HG03521 (cell line): ENCODE results near the gene E2F2.
A peak's percentile ranks its signal among the peaks of the same experiment; 100 is the strongest.

ENCODE experiments used
- ATAC-seq: cut with Tn5 transposase; IDR thresholded peaks from one replicate; pipeline ENCODE4 v1.9.1; 2021; ENCODE audit warnings: mild to moderate bottlenecking, moderate library complexity; ENCODE audit not compliant: unreplicated experiment

E2F2 gene, protein sequence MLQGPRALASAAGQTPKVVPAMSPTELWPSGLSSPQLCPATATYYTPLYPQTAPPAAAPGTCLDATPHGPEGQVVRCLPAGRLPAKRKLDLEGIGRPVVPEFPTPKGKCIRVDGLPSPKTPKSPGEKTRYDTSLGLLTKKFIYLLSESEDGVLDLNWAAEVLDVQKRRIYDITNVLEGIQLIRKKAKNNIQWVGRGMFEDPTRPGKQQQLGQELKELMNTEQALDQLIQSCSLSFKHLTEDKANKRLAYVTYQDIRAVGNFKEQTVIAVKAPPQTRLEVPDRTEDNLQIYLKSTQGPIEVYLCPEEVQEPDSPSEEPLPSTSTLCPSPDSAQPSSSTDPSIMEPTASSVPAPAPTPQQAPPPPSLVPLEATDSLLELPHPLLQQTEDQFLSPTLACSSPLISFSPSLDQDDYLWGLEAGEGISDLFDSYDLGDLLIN

DNA sequence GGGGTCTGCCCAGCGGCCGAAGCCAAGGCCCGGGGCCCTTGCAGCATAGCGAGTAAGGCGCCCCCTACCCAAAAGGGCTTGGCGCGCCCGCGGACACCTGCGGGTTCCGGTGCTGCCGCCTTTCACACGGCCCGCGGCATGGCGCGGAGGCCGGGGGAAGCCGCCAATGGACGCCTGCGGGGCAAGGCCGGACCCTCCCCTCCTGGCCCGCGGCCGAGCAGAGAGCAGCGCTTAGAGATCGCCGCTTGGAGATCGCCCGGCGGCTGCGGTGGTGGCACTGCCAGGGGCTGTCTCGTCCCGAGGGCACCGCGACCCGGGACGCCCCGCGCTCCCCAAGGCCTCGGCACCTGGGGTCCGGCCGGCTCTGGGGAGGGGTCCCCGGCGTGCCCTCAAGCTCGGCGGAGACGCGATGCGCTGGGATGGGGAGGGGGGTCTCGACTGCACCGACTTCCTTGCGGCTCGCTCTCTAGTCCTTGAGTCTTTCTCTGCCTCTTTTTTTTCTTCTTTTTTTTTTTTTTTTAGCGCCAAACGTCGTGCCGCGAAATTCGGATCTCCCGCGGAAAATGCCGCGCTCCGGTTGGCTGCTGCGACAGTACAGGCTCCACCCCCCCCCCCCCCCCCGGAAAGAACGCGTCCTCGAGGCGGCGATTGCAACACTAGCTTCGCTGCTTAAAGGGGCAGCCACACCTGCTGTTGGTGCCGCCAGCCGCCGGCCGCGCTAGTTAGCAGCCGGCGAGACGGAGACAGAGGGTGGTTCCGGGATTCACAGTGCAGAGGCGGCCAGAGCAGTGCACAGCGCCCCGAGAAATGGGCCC lies at the start of gene E2F2:
TSS of gene E2F2 (minus strand) at position 487 of the 815 bp plus-strand sequence. CDS start at position 47, 440 bp downstream.
- peak; percentile 52 for ATAC-seq

DNA sequence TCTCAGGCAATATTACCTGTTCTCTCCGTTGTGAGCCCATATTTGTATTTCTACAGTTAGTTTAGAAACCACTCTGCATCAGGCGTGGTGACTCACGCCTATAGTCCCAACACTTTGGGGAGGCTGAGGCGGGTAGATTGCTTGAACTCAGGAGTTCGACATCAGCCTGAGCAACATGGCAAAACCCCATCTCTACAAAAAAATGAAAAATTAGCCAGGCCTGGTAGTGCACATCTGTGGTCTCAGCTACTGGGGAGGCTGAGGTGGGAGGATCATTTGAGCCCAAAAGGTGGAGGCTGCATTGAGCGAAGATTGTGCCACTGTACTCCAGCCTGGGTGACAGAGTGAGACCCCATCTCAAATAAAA lies 47.9 kb upstream of the E2F2 start:
- ATAC-seq: no peak

DNA sequence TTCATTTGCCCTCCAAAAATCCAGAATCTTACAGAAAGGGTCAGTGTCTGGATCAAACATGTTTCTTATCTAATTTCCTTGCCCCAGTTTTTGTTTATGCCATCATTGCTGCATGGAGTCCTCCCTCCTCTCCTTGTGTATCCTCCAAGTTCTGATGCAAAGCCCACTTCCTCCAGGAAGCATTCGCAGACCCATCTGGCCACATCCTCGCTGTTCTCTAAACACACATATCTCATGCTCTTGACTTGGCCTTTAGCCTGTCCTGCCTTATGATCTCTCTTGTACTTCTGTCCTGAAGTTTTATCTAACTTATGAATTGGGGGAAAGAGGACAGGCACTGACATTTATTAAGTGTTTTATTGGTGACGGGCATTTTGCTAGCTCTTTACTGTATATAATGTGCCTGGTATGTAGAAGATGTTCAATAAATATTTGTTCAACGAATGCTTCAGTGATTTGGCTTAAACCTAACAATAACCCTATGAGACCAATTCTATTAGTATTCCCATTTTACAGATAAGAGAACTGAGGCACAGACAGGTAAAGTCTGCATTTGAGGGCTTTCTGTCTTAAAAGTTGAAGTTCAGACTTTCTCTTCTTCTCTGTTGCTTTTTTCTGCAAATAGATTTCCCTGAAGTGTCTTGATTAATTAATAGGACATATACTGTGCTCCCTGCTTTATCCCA lies 47.4 kb upstream of the E2F2 start:
- no peak for ATAC-seq

DNA sequence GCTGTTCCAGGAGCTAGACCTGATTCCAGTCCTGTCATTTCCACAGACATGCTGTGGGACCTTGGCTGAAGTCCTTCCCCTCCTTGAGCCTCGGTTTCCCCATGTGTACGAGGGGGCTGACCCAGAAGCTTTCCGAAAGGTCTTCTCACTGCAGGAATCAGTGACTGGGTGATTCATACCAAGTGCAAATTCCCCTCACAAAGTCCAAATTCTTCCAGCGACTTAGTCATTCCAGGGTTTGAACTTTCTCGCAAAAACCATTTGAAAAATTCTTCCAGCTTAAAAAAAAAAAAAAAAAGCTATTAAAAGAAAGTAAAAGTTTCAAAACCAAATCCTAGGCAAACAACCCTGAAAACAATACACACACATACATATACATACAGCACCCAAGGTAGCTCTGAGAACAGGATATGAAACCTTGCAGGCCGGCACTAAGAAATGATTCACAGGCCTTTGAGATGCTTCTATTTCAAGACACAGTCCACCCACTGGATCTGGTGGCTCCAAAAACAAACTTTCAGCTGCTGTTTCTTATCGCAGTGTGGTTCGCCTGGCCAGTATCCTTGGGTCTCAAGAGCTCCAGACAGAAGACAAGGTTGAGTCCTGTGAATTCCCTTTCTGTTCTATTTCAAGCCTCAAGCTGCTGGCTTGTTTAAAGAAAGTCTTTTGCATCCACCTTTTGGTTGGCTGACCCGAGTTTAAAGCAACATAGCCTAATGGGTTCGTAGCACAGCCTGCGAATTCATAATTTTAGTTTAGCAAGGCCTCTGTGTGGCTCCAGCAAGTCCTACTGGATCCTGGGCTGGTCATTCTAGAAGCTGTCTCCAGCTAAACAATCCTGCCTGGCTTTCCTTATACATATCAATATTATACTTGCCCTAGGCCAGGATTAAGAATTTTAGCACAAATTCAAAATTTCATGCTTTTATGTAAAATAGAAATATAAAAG lies 46.3 kb upstream of the E2F2 start:
- ATAC-seq: peak; percentile 70

DNA sequence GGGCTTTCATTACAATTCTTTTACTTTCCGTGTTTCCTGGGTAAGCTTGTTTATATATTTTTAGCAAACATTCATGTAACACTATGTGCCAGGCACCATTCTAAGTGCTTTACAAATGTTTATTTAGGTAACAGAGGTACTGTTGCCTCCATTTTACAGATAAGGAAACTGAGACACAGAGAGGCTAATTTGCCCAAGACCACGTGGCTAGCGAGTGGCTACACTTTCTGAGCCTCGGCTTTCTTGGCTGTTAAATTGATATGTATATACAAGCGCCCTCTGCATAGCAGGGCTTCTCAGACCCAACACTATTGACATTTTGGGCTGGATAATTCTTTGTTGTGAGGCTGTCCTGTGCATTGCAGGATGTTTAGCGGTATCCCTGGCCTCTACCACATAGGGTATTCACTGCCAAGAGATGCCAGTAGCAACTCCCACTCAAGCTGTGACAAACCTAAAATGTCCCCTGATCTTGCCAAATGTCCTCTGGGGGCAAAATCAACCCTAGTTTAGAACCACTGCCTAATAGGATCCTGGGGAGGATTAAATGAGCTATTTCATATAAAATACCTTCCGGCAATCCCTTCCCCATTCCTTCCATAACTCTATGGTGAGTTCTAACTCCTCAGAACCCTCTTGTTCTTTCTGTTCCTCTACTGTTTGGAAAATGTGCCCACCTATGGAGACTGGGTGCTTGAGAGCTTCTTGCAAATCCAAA lies 45.5 kb upstream of the E2F2 start:
- ATAC-seq: no peak

DNA sequence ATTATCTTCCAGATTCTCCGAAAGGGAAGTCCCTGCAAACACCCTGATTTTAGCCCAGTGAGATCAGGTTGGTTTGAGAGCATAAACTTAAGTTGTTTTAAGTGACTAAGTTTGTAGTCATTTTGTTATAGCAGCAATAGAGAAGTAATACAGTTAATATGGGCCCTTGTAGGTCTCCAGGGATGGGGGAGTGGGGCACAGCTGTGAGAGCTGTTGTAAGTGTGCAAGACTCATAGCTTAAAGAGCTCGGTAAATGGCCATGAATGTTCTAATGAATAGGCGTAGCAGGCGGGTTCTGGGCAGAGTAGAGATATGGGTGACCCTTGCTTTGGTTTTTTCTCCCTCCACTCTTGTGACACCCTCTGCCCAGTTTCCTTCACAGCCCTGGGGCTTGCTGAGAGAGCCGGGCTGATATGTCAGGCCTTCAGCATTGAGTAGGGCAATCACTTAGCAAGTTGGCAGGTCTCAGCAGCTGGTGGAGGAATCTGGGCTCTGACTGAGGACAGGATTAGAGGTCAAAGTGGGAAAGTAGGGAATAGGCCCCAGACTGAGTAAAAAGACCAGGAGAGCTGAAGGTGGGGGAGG lies 44.3 kb upstream of the E2F2 start:
- no peak for ATAC-seq

DNA sequence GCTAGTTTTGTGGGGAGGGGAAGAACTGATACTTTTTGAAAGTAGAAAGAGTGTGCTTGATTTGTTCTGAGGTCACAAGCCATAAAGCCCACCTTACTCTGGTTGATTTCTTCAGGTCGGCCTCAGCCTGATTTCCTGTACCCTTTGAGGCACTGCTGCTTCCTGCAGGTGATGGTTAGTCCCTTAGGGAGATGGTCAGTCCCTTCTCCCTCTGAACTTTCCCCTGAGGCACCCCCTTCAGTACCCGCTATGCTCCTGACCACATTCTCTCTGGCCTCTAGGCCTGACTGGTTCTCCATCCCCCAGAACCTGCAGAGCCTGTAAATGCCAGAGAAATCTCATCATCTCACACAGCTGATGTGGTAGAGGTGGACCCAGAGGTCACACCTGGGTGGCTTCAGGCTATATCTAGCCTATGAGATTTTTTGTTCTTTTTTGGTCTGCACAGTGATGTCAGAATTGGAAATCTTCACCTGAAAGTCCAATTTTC lies 43.3 kb upstream of the E2F2 start:
- no peak for ATAC-seq

DNA sequence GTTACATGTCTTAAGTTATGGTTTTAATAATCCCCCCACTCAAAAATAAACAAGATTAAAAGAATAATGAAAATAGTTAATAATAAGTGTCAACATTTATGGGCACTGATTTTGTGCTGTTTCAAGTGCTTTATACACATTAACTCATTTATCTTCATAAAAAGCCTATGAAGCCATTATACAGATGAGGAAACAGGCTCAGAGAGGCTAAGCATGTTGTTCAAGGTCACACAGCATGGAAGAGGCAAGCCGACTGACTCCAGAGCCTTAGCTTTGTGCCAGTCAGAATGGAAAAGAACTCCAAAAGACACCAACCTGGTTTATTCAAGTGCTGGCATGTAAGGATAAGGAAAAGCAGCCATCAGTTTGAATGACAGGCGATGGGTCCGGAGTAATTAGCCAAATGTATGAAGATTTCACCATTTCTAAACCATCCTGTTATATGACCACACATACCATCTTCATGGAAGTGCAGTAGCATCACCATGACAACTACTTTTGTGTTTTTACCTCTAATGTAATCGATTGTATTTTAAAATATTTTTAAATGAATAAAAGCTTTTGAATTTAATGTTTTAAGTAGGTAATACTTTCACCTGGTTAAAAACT lies 42.6 kb upstream of the E2F2 start:
- ATAC-seq: no peak

DNA sequence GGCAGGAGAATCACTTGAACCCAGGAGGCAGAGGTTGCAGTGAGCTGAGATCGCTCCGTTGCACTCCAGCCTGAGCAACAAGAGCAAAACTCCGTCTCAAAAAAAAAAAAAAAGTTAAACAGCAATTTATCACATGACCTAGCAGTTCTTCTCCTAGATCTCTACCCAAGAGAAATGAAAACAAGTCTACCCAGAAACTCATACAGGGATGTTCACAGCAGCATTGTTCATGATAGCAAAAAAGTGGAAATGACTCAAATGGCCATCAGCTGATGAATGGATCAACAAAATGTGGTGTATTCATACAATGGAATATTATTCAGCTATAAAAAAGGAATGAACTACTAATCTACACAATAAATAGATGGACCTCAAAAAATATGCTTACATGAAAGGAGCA lies 40.4 kb upstream of the E2F2 start:
- ATAC-seq: no peak

DNA sequence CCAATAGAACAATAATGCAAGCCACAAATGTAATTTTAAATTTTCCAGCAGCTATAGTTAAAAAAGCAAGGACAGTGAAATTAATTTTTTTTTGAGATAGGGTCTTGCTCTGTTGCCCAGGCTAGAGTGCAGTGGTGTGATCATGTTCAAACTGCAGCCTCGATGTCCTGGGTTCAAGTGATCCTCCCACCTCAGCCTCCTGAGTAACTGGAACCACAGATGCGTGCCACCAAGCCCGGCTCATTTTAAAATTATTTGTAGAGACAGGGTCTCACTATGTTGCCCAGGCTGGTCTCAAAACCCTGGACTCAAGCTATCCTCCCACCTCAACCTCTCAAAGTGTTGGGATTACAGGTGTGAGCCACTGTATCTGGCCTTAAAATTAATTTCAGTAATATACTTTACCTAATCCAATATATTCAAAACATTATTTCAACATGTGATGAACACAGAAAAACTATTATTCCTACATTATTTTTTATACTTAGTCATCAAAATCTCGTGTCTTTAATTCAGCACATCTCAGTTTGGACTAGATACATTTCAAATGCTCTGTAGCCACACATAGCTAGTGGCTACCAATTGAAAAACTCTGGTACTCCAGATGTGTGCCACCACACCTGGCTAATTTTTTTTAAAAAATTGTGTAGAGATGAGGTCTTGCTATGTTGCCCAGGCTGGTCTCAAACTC lies 39.1 kb upstream of the E2F2 start:
- no peak for ATAC-seq

DNA sequence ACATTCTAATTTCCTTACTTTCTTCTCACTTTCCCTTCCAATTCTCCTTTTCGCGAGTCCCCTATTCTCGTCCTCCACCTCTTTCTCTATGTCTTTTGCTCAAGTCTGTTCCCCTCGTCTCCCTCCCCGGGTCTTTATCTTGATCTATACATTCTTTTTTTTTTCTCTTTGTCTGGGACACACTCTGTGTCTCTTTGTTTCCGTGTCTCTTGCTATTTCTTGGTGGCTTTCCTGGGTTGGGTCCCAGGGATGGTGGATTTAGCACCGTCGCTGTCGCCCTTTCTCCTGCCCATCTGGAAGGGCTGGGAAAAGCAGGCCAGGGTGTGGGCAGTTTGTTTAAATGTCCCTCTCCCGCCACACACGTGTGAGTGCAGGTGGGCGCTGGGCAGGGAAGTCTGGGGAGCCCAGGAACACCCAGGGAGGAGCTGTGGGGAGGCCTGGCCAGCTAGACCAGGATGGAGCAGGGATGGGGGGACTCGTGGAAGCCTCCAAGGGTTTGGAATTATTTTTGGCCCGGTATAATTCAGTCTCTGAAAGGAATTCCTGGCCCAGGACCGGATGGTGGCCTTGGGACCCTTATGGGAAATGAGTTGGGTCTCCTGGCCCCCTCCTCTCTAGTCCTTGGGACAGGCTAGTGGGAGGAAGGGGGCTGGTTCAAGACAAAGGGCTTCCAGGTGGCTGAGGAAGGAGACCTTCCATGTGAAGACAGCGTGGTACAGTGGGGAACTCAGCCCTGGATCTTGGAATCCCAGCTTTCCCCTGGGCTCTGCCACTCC lies 37.8 kb upstream of the E2F2 start:
- no peak for ATAC-seq

DNA sequence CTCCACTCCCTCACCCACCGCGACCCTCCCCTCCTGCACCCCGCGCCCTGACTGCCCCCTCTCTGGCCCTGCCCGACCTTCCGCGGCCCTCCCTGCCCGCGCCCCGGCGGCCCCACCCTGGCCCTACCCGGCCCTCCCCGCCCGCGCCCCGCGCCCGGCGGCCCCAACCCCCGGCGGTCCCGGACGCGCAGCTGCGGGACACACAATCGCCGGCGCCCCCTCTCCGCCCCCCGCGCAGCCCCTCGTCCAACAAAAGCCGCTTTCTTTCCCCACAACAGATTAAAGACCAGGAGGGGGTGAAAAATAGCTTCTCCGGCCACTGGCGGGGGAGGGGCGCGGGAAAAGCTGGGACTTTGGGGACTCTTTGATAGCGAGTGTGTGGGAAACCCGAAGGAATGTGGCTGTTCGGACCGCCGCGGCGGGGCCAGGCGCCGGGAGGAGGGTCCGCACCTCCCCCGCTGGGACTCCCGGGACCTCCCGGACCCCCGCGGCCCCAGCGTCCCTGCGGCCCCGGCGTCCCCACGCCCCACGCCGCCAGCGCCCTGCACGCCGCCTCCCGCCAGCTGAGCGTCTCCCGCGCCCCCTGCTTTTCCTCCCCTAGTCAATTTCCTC lies 37.1 kb upstream of the E2F2 start:
- ATAC-seq: no peak

DNA sequence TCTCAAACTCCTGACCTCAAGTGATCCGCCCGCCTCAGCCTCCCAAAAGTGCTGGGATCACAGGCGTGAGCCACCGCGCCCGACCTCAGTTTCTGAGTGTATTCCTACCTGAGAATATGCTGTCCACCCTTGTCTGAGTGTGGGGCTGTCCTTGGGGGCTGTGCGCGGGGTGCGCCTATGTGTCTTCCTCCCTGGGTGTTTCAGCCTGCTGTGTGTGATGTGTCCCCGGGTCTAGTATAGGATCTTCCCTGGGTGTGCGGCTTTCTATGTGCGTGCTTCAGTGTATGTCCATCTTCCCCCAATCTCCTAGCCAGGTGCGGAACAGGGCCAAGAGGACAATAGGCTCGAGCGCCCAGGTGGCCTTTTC lies 36.6 kb upstream of the E2F2 start:
- no peak for ATAC-seq

DNA sequence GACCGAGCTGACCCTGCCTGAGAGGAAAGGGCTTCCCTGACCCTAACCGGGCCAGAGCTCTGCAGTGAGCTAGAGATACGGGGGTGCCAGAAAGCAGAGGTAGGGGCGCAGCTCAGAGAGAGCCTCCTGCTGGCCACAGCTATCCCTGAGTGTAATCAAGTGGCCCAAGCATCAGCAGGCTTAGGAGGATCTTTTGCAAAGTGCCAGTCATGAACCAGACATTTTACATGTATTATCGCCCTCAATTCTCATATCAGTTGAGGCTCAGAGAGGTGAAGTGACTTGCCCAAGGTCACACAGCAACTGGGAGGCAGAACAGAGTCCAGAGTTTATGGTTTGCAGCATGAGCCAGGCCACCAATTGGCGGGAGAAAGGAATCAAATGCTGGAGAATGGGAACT lies 35.3 kb upstream of the E2F2 start:
- no peak for ATAC-seq

DNA sequence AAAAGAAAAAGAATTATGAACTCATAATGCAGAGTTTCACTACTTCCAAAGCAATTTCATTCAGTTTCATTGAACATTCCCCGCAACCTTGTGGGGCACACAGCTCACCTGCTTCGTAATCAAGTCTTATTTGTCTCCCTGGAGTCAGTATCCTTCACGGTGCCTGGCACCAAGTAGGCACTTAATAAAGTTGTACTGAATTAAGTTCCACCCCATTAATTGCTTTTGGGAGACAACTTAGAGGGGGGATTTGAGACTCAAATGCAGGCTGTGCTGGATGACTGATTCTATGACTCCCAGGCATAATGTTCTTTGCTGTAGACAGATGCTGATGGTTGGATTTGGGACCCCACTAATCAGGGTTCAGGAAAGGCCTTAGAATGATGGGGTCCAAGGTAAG lies 34.7 kb upstream of the E2F2 start:
- no peak for ATAC-seq

DNA sequence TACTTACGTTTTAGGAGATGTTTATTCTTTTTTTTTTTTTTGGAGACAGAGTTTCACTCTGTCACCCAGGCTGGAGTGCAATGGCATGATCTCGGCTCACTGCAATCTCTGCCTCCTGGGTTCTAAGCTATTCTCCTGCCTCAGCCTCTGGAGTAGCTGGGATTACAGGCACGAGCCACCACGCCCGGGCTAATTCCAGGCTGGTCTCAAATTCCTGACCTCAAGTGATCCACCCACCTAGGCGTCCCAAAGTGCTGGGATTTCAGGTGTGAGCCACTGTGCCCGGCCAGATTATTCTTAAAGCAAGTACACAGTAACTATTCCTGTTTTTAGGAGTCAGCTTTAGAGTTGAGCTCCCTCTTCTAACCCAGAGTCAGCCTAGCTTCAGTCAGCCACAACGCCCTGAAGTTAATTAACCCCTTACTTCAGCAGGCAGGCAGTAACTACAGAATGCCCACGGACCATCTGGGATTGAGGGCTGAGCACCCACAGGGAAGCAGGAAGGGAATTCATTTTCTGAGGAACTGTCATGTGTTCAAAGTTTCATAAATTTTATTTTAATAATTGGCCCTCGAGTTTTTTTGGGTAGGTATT lies 33.6 kb upstream of the E2F2 start:
- ATAC-seq: no peak
